Thoracic aorta (tissue), 2 donors: Measurements from ENCODE around the gene GNMT. TPM values are rescaled to one million over a fixed set of nuclear protein-coding genes. Genes with fewer than 3 reads are reported as not detected.

Source experiments
- ATAC-seq: fragments of 150-250 bp; one replicate; pipeline ENCODE4 v1.8.0; 2017; ENCODE audit warnings: low read depth; ENCODE audit not compliant: insufficient number of reproducible peaks, low FRiP score
- DNase-seq: peaks from one replicate; pipeline ENCODE4 v3.0.0-alpha.2; 2020; ENCODE audit warnings: low spot score
- H3K27ac ChIP-seq, 2 donors: fragments of 200-600 bp; sonication (generic); 1 replicate in 1 of 2; 2 replicates in 1 of 2; pipeline ENCODE4 v1.5.1; 2016; ENCODE audit warnings: mild to moderate bottlenecking in 2 of 2, moderate library complexity in 2 of 2
- H3K27me3 ChIP-seq: fragments of 200-600 bp; sonication (generic); replicated peaks from 2 replicates; pipeline ENCODE4 v1.6.0; 2016; ENCODE audit warnings: mild to moderate bottlenecking; ENCODE audit not compliant: insufficient read depth
- H3K36me3 ChIP-seq: fragments of 200-600 bp; sonication (generic); one replicate; pipeline ENCODE4 v1.5.1; 2016
- H3K4me1 ChIP-seq, 2 donors: fragments of 200-600 bp; sonication (generic); 1 replicate in 1 of 2; 2 replicates in 1 of 2; pipeline versions ENCODE4 v1.5.1 to v1.6.0; 2016; ENCODE audit warnings: low read depth in 2 of 2, mild to moderate bottlenecking in 1 of 2; ENCODE audit not compliant: control insufficient read depth in 1 of 2
- H3K4me3 ChIP-seq: fragments of 200-600 bp; sonication (generic); 2 replicates; pipeline ENCODE4 v1.5.1; 2016; ENCODE audit warnings: mild to moderate bottlenecking
- H3K9me3 ChIP-seq: fragments of 200-600 bp; sonication (generic); 2 replicates; pipeline ENCODE4 v1.5.1; 2016
- CTCF ChIP-seq: fragments of 200-600 bp; sonication (generic); IDR thresholded peaks from one replicate; pipeline ENCODE4 v1.5.1; 2019; ENCODE audit warnings: antibody characterized with exemption
- total RNA-seq, 2 donors: library from RNA; depleted of rRNA; stranded (reverse); fragments of >200 nt; gene quantifications; one replicate each; pipeline versions ENCODE4 v1.1.0 to v1.2.3, GENCODE V29; 2016

GNMT gene
- total RNA-seq, 2 donors from 2014 or later: 3.3 TPM; not detected in 1

- H3K4me3 ChIP-seq: no peak overlapping the region
- TF ChIP-seq CTCF: peak; percentile 26
- H3K4me1 ChIP-seq: peaks cover 7 to 14% of the 10 kb centered on the region in 2 donors
- no peaks in the 10 kb centered on the region for H3K27me3 ChIP-seq
- no peak for ATAC-seq
- H3K27ac ChIP-seq: no peak overlapping the region
- no peak for DNase-seq
- no peaks in the 10 kb centered on the region for H3K9me3 ChIP-seq
- peaks cover 34% of the 10 kb centered on the region for H3K36me3 ChIP-seq
Measured at GRCh38 chr6:43009124-43009523, 48.6 kb downstream of the GNMT start.

- Histone ChIP-seq H3K27me3 (no peaks in the 10 kb centered on the region), H3K27ac (no peak overlapping the region), H3K36me3 (peaks cover 34% of the 10 kb centered on the region), H3K4me1 (peaks cover 23 to 30% of the 10 kb centered on the region in 2 donors), H3K9me3 (no peaks in the 10 kb centered on the region), H3K4me3 (no peak overlapping the region)
- DNase-seq: no peak
- no peak for TF ChIP-seq CTCF
- ATAC-seq: no peak
Measured at GRCh38 chr6:43011207-43011606, 50.7 kb downstream of the GNMT start.

- no peak overlapping the region for H3K4me3 ChIP-seq
- H3K27ac ChIP-seq: peak overlapping the region in 1 of 2 donors; percentile 74
- H3K9me3 ChIP-seq: no peaks in the 10 kb centered on the region
Measured at GRCh38 chr6:43012364-43012763, 51.8 kb downstream of the GNMT start.

GRCh38 chr6:43013097-43013842, 52.7 kb downstream of the GNMT start:
- Histone ChIP-seq H3K27ac (peak overlapping the region; percentile 61 to 74), H3K4me1 (peaks cover 30 to 46% of the 10 kb centered on the region in 2 donors), H3K4me3 (peak overlapping the region; percentile 97), H3K27me3 (no peaks in the 10 kb centered on the region), H3K9me3 (no peaks in the 10 kb centered on the region), H3K36me3 (peaks cover 31% of the 10 kb centered on the region)
- TF ChIP-seq CTCF: no peak
- no peak for DNase-seq
- no peak for ATAC-seq

More at GRCh38 chr6:43012364-43012763, 51.8 kb downstream of the GNMT start:
- DNase-seq (no peak), ATAC-seq (no peak)
- TF ChIP-seq CTCF: no peak
- Histone ChIP-seq H3K4me1 (peaks cover 30 to 42% of the 10 kb centered on the region in 2 donors), H3K36me3 (peaks cover 24% of the 10 kb centered on the region), H3K27me3 (no peaks in the 10 kb centered on the region)

Other genes with a start within 250 kb of the GNMT start
- under 1 TPM in 1 of 2 donors, not detected in 1; 0.78 TPM for gene PRPH2, start 238.2 kb upstream of the GNMT start, total RNA-seq
- gene TBCC, start 214.7 kb upstream of the GNMT start, total RNA-seq: 10 to 100 TPM; 26.4 to 33.8 TPM
- 10 to 100 TPM; 16.5 to 18.8 TPM for gene BICRAL, start 178.7 kb upstream of the GNMT start, total RNA-seq
- 10 to 100 TPM; 55.5 to 75.8 TPM for gene RPL7L1, start 81.1 kb upstream of the GNMT start, total RNA-seq
- gene PTCRA, start 44.7 kb upstream of the GNMT start, total RNA-seq: not detected
- 10 to 100 TPM; 33.7 to 40.3 TPM for gene CNPY3, start 31.3 kb upstream of the GNMT start, total RNA-seq
- 10 to 100 TPM in 1 of 2 donors, 1 to 10 TPM in 1; 6.8 to 34.3 TPM for gene PEX6, start 18.4 kb downstream of the GNMT start, total RNA-seq
- 10 to 100 TPM; 20.1 to 37.1 TPM for gene PPP2R5D, start 23.8 kb downstream of the GNMT start, total RNA-seq
- 10 to 100 TPM; 41.2 to 49.6 TPM for gene MEA1, start 53.2 kb downstream of the GNMT start, total RNA-seq
- gene KLHDC3, start 53.5 kb downstream of the GNMT start, total RNA-seq: 100 to 1,000 TPM in 1 of 2 donors, 10 to 100 TPM in 1; 87.3 to 105 TPM
- gene RRP36, start 60.9 kb downstream of the GNMT start, total RNA-seq: 10 to 100 TPM; 61.6 to 76.2 TPM
- gene CUL7, start 93.1 kb downstream of the GNMT start, total RNA-seq: 10 to 100 TPM; 10.0 to 14.8 TPM
- 10 to 100 TPM in 1 of 2 donors, 1 to 10 TPM in 1; 7.4 to 10.6 TPM for gene MRPL2, start 98.7 kb downstream of the GNMT start, total RNA-seq
- 10 to 100 TPM; 22.9 to 33.5 TPM for gene KLC4, start 98.9 kb downstream of the GNMT start, total RNA-seq
- gene PTK7, start 115.6 kb downstream of the GNMT start, total RNA-seq: 1 to 10 TPM; 4.5 to 6.8 TPM
- 10 to 100 TPM; 79.5 to 99.0 TPM for gene SRF, start 210.5 kb downstream of the GNMT start, total RNA-seq
- gene CUL9, start 221.4 kb downstream of the GNMT start, total RNA-seq: 10 to 100 TPM; 30.3 to 41.2 TPM